ENCODE measurements around the gene NINJ2.
"Not testable (repeated sequence)": the region's sequence is repeated elsewhere in the genome, so short reads cannot be mapped to it uniquely, and the experiment has no call there.

Gene NINJ2

DNA sequence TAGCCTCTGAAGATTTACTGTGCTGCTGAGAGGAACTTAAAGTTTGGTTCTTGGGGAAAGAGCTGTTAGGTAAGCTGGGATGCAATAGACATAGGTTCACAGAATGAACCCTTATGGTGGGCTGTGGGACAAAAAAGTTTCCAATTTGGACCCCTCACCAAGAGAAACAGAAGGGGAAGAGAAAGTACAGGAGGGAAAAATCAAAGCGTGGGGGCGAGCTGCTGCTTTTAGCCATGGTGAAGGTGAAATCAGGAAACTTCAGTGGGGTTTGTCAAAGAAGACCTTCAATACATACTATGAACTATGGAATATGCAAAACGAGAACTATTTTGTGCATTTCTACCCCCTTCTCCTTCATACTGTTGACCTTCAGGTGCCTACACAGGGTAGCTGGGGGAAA is 10.6 kb upstream of the NINJ2 start:
- DNase-seq, result no peak

GRCh38 chr12:669576-669945 is 6.3 kb upstream of the NINJ2 start:
- DNase-seq, result no peak

DNA sequence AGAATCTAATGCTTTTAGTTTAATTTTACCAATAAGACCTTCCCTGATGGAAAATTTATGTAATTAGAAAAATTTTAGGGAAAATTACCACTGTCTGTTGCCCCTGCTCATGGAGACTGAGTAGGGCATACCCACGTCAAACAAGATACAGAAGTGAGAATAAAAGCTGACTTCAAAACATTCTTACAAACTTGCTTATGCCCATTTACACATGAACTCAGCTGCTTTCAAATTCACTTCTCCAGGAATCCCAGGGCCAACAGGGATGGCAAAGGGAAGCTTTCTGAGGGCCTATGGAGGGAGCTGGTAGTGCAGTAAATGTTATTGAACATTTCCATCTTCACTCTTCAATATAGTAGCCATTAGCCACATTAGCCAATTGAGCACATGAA is 4.8 kb upstream of the NINJ2 start:
- no peak for DNase-seq

DNA sequence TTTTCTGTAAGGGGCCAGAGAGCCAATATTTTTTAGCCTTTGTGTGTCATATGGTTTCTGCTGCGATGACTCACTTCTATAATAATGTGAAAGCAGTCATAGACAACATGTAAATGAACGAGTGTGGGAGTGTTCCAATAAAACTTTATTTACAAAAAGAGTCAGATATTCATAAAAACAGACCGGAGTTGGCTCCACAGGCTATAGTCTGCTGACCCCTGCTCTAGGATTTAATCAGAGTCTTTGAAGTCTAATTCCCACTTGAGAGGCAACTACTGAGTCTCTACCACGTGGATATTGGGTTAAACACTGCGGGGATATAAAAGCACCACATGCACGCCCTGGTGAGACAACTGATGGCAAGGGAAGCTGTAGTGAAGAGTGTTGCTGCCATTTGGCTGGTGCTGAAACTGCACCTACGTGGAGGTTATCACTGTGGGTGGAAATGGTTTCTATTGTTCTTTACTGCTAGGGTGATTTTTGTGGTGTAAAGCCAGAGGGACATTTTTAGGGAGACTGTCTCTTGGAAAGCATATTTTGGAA is 3.6 kb upstream of the NINJ2 start:
- peak in 1 of 5 donors; percentile 82 for DNase-seq

DNA sequence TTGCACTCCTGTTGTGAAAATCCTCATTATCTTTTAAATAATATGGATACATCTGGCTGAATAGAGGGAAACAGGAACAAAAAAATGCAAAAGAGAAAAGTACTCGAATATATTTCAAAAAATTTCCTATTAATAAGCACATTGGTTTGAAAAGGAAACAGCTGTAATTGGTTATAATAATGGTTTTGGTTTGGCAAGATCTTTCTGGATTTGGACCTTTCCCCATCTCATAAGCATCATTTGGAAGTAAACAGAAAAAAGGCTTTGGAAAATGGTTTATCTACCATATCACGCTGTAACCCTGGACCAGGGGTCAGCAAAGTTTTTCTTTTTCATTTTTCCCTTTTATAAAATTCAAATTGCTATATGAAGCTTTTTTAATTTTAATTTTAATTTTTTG is 2.8 kb upstream of the NINJ2 start:
- no peak for DNase-seq

DNA sequence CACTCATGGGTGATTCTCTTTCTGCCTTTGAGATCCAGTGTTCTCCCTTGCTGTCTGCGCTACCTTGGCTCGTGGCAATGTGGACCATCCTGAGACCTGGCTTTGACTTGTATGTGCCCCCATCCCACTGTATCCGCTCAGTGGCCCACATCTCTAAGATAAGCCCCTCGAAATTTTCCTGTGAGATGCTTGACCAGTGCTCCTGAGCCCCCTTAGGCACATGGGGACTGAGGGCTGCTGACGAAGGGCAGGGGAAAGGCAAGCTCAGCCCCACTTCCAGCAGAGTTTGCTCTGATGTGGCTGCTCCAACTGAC is 1.5 kb upstream of the NINJ2 start:
- DNase-seq, result no peak

- no peak for DNase-seq
Measured at GRCh38 chr12:664075-664778, 982 bp upstream of the NINJ2 start.

GRCh38 chr12:662566-663292 is 516 bp downstream of the NINJ2 start:
- peak in 1 of 5 donors; percentile 45 for DNase-seq

DNA sequence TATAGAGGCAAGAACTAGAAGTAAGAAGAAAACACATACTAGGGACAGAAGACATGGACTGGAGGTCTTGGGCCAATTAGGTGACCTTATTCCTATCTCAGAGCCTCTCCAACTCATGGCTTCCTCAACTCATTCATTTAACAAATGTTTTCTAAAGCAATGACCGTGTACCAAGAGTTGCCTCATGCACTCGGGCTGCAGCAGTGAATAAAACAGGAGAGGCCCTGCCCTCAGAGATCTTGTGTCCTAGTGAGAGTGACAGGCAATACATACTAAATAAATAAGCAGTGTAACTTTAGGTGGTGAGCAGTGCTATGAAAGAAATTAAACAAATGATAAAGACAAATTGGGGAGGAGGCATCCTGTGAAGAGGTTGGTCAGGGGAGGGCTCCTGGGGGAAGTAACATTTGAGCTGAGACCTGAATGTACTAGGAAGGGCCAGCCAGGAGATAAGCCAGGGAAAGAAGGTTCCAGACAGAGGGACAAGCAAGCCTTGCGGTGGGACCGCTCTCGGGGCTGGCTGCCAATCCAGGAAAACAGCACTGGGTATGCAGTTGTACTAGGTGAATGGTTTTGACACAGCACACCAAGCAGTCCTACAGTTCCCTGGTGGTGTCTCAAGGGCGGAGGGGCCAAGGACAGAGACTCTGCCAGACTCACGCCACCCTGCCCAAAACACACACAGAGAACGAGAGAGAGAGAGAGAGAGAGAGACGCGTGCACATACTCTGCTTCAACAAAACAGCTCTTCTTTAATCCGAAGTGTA is 1.3 kb downstream of the NINJ2 start:
- no peak for DNase-seq

DNA sequence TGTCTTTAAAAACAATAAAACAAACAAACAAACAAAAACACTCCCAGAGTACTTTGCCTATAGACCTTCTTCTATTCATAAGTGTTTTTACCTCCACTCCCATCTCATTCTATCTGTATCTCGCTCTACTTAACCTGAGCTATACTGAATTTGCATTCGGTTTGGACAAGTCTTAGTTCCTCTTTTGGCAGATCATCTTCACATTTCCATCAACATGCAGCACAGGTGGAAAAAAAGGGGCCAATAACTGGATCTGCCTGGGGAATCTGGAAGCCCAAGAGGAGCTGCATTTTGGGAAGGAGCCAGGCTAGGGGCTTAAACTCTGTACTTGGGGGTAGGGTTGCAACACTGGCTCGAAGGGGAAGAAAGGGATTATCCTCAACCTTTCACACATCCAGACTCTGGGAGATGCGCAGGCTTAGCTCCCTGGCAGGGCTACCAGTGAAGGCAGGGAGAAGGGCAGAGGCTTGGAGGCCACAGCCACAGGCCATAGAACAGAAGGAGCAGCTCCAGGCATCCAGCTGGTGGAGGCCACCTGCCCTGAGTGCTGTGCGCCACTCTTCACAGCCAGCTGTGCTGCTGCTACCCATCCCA is 4.1 kb downstream of the NINJ2 start:
- DNase-seq, result no peak

DNA sequence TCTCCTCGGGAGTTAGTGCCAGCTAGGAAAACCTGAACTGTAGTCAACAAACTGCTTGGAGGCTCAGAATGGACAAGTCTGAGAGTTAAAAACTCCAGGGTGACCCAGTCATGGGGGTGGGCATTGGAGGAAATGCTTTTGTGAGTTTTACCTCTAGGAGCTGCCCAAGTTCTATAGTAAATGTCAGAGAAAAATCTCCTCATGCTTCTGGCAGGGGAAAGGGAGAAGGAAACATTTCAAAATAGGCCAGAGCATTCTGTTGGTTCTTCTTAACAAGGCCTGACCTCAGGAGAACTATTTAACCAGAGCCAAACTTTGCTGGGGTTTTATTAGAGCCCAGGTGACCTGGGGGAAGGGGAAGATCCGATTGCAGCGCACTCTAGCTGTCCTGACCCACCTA is 12.3 kb downstream of the NINJ2 start:
- no peak for DNase-seq

GRCh38 chr12:647385-648085 is 15.7 kb downstream of the NINJ2 start:
- no peak for DNase-seq

- no peak for DNase-seq
Measured at GRCh38 chr12:646442-647384, 16.5 kb downstream of the NINJ2 start.

DNA sequence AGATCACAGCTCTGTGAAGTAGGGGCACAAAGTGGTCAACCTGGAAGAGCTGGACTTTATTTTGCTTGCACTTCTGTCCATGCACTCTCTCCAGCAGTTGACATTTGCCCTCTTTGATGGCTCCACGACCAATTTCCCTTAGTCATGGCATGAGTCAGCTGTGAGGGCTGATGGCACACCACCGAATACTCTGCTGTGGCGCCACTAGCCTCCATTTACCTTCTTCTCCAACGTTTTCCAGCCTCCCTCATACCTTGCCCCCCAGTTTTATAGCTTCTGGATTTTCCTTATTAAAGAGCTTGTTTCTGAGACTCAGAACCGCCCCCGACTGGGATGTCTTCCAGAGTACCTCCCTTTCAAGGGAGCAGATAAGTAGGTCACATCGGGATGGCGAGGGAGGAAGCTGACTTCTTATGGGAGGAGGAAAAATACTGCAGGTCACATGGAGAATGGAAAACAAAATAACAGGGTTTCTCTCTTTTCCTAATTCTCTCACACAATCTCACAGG is 17.6 kb downstream of the NINJ2 start:
- DNase-seq, result no peak

GRCh38 chr12:644818-645552 is 18.3 kb downstream of the NINJ2 start:
- DNase-seq, result no peak

GRCh38 chr12:644303-644639 is 19.0 kb downstream of the NINJ2 start:
- DNase-seq, result no peak

GRCh38 chr12:643475-644302 is 19.6 kb downstream of the NINJ2 start:
- peak in 1 of 5 donors; percentile 60 for DNase-seq

GRCh38 chr12:642633-643474 is 20.4 kb downstream of the NINJ2 start:
- peak; percentile 65 to 90 (median 67) for DNase-seq

DNA sequence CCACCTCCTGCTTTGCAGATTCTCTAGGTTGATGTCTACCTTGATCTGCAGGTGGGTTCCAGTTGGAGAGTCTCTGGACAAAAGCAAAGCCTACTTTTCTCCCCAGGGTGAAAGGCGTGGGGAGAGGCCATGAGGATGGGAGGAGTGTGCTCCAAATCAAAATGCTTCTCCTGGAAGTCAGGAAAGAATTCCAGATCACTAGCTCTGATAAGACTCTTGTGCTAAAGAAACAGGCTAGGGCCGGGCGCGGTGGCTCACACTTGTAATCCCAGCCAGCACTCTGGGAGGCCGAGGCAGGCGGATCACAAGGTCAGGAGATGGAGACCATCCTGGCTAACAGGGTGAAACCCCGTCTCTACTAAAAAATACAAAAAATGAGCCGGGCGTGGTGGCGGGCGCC is 21.9 kb downstream of the NINJ2 start:
- DNase-seq, result not testable (repeated sequence)

Data from T-helper 1 cell (primary cell).